Neuronal stem cell (in vitro differentiated cells): Measurements from ENCODE around the gene MS4A8.
"Not testable (repeated sequence)": the region's sequence is repeated elsewhere in the genome, so short reads cannot be mapped to it uniquely, and the experiment has no call there.

Experiments
- DNase-seq: peaks from one replicate; pipeline ENCODE4 v3.0.0-alpha.2; 2013; ENCODE audit warnings: low spot score
- H2AFZ ChIP-seq: one replicate; pipeline ENCODE4 v1.6.1; 2013; ENCODE audit warnings: mild to moderate bottlenecking, low read length, inconsistent platforms
- H2AK5ac ChIP-seq: 2 replicates; pipeline ENCODE4 v1.6.1; 2013; ENCODE audit warnings: low read depth, mild to moderate bottlenecking, inconsistent platforms, low read length, moderate library complexity, mixed read lengths
- H2BK120ac ChIP-seq: 2 replicates; pipeline ENCODE4 v1.6.1; 2013; ENCODE audit warnings: low read depth, mild to moderate bottlenecking, inconsistent platforms, low read length, moderate library complexity, mixed read lengths
- H2BK12ac ChIP-seq: one replicate; pipeline ENCODE4 v1.6.1; 2013; ENCODE audit warnings: low read length, inconsistent platforms
- H2BK15ac ChIP-seq: 2 replicates; pipeline ENCODE4 v1.6.1; 2013; ENCODE audit warnings: mild to moderate bottlenecking, low read length, inconsistent platforms, mixed read lengths
- H2BK5ac ChIP-seq: one replicate; pipeline ENCODE4 v1.6.1; 2013; ENCODE audit warnings: inconsistent platforms, mild to moderate bottlenecking, low read length, moderate library complexity
- H3K14ac ChIP-seq: one replicate; pipeline ENCODE4 v1.6.1; 2013; ENCODE audit warnings: low read length, inconsistent platforms
- H3K18ac ChIP-seq: 2 replicates; pipeline ENCODE4 v1.6.1; 2013; ENCODE audit warnings: low read length, inconsistent platforms
- H3K23ac ChIP-seq: 2 replicates; pipeline ENCODE4 v1.6.1; 2013; ENCODE audit warnings: low read depth, mild to moderate bottlenecking, mixed read lengths, low read length, inconsistent platforms; ENCODE audit not compliant: poor library complexity
- H3K27ac ChIP-seq: replicated peaks from 3 replicates; pipeline ENCODE4 v1.5.1; 2013; ENCODE audit warnings: low read length, inconsistent platforms
- H3K27me3 ChIP-seq, 3 experiments: 2 replicates each; pipeline ENCODE4 v1.6.1; 2013; ENCODE audit warnings: low read length in 3 of 3, mild to moderate bottlenecking in 2 of 3, inconsistent platforms in 1 of 3, low read depth in 1 of 3, mixed read lengths in 1 of 3, moderate library complexity in 1 of 3; ENCODE audit not compliant: control insufficient read depth in 3 of 3, insufficient read depth in 3 of 3
- H3K36me3 ChIP-seq, 2 donors: replicated peaks in 1 of 2; 2 replicates each; pipeline ENCODE4 v1.6.1; 2013; ENCODE audit warnings: low read length in 2 of 2; ENCODE audit not compliant: control insufficient read depth in 2 of 2, insufficient read depth in 2 of 2
- H3K4ac ChIP-seq: 2 replicates; pipeline ENCODE4 v1.6.1; 2013; ENCODE audit warnings: inconsistent platforms, mild to moderate bottlenecking, low read length, moderate library complexity
- H3K4me1 ChIP-seq, 2 donors: 1 replicate in 1 of 2; 2 replicates in 1 of 2; pipeline ENCODE4 v1.6.1; 2013; ENCODE audit warnings: low read length in 2 of 2, low read depth in 1 of 2; ENCODE audit not compliant: control insufficient read depth in 2 of 2, insufficient read depth in 1 of 2
- H3K4me2 ChIP-seq: one replicate; pipeline ENCODE4 v1.6.1; 2013; ENCODE audit warnings: mild to moderate bottlenecking, low read length, inconsistent platforms; ENCODE audit not compliant: insufficient read depth, poor library complexity, severe bottlenecking
- H3K4me3 ChIP-seq, 2 donors: 2 replicates each; pipeline ENCODE4 v1.5.1; 2013; ENCODE audit warnings: low read length in 2 of 2, mild to moderate bottlenecking in 2 of 2, inconsistent platforms in 1 of 2, moderate library complexity in 1 of 2
- H3K79me1 ChIP-seq: one replicate; pipeline ENCODE4 v1.6.1; 2013; ENCODE audit warnings: low read depth, mild to moderate bottlenecking, inconsistent platforms, low read length, moderate library complexity
- H3K9ac ChIP-seq: one replicate; pipeline ENCODE4 v1.6.1; 2013; ENCODE audit warnings: mild to moderate bottlenecking, low read depth, low read length, inconsistent platforms; ENCODE audit not compliant: poor library complexity
- H3K9me3 ChIP-seq, 2 donors: replicated peaks in 1 of 2; 2 replicates each; pipeline versions ENCODE3 to v1.6.1; 2013; ENCODE audit warnings: low read length in 2 of 2, mild to moderate bottlenecking in 2 of 2, inconsistent platforms in 1 of 2, low read depth in 1 of 2, mixed read lengths in 1 of 2, moderate library complexity in 1 of 2; ENCODE audit not compliant: control insufficient read depth in 2 of 2, insufficient read depth in 1 of 2
- H4K8ac ChIP-seq: one replicate; pipeline ENCODE4 v1.6.1; 2013; ENCODE audit warnings: low read depth, mild to moderate bottlenecking, inconsistent platforms, low read length, moderate library complexity
- H4K91ac ChIP-seq: one replicate; pipeline ENCODE4 v1.6.1; 2013; ENCODE audit warnings: low read length, low read depth, mild to moderate bottlenecking, inconsistent platforms; ENCODE audit not compliant: poor library complexity
- WGBS, 2 donors: extraction: QIAGEN DNeasy Blood & Tissue Kit; methylation state at CpG; one replicate each; pipeline ENCODE4 v1.1.7; 2013; ENCODE audit warnings: missing lambda C conversion rate in 2 of 2, mixed read lengths in 1 of 2; ENCODE audit not compliant: insufficient read length in 2 of 2, insufficient replicate concordance in 1 of 2; ENCODE audit errors: extremely low coverage in 2 of 2; 5-methylcytosine and 5-hydroxymethylcytosine counted together

MS4A8 gene

DNA sequence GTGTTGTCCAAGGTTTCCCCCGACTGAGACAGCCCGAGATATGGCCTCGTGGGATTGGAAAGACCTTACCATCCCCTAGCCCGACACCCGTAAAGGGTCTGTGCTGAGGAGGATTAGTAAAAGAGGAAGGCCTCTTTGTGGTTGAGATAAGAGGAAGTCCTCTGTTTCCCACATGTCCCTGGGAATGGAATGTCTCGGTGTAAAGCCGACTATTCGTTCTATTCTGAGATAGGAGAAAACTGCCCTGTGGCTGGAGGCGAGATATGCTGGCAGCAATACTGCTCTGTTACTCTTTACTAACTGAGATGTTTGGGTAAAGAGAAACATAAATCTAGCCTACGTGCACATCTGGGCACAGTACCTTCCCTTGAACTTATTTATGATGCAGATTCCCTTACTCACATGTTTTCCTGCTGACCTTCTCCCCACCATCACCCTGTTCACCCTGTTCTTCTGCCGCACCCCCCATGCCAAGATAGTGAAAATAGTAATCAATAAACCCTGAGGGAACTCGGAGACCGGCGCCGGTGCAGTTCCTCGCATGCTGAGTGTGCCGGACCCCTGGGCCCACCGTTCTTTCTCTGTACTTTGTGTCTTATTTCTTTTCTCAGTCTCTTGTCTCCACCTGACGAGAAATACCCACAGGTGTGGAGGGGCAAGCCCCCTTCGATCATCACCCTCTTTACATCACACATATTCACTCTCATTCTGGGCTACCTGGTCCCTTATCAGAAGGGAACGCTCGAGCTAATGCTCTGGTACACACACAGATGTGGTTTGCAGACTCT is 60.2 kb downstream of the MS4A8 start:
- not testable (repeated sequence) for H2BK15ac ChIP-seq, DNase-seq
- no CpG with 5 or more reads among the region's 22 CpGs for WGBS, 2 donors

DNA sequence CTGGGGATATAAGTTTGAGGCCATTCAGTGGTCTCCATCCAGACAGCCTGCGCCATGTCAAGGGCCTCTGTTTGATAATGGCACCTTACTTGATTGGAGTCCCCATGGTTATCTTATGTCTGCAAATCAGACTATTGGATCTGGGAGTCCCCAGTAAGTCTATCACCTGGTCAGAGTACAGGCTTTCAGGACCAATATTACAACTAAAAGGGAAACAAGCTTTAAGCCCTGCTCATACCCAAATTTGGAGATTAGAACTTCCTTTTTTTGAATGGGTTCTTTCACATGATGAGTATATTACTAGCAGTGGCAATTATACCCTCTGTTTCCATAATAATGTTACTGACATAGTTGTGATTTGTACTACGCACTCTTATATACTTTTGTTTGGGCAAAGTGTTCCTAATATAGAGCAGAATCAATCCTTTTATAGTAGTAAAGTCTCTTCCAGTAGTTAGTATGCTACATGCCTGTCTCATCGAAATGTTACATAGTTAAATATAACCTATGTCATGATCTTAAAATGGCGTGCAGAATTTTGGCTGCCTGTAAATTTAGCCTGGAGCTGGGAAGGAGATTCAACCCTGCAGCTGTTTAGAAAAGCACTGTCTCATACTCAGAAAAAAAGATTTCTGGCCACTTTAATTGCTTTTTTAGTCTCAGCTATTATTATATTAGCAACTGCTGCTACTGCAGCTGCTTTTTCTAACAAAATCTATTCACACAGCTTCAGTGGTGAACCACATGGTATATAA is 62.2 kb downstream of the MS4A8 start:
- H2BK120ac ChIP-seq: no peak overlapping the region
- no peaks in the 10 kb centered on the region for H3K36me3 ChIP-seq
- no peak overlapping the region for H4K8ac ChIP-seq
- no peak overlapping the region for H2AK5ac ChIP-seq
- H3K14ac ChIP-seq: no peak overlapping the region
- H3K4ac ChIP-seq: no peak overlapping the region
- DNase-seq: no peak
- no peak overlapping the region for H3K18ac ChIP-seq
- no peak overlapping the region for H2BK15ac ChIP-seq
- H2BK5ac ChIP-seq: no peak overlapping the region
- H2AFZ ChIP-seq: no peak overlapping the region
- no peak overlapping the region for H3K4me3 ChIP-seq
- H3K27me3 ChIP-seq: peaks cover 0 to 3% (median 2%) of the 10 kb centered on the region in 3 experiments
- H3K23ac ChIP-seq: no peak overlapping the region
- H3K27ac ChIP-seq: no peak overlapping the region
- no peak overlapping the region for H4K91ac ChIP-seq
- no CpG with 5 or more reads among the region's 4 CpGs for WGBS, 2 donors
- peaks cover 0 to 2% of the 10 kb centered on the region in 2 donors for H3K9me3 ChIP-seq
- H3K79me1 ChIP-seq: no peaks in the 10 kb centered on the region
- no peak overlapping the region for H3K4me2 ChIP-seq
- H3K4me1 ChIP-seq: peaks cover 0 to 2% of the 10 kb centered on the region in 2 donors
- no peak overlapping the region for H2BK12ac ChIP-seq
- no peak overlapping the region for H3K9ac ChIP-seq

More for the DNA sequence above, 60.2 kb downstream of the MS4A8 start:
- not testable (repeated sequence) for H3K79me1 ChIP-seq, H4K91ac ChIP-seq, H3K4ac ChIP-seq, H3K4me2 ChIP-seq, H3K27me3 ChIP-seq, H2BK120ac ChIP-seq, H3K14ac ChIP-seq, H2BK5ac ChIP-seq, H3K4me3 ChIP-seq, H2AK5ac ChIP-seq, H3K23ac ChIP-seq, H3K36me3 ChIP-seq, H3K4me1 ChIP-seq, H3K9me3 ChIP-seq, H3K9ac ChIP-seq, H2BK12ac ChIP-seq, H2AFZ ChIP-seq, H3K27ac ChIP-seq, H4K8ac ChIP-seq, H3K18ac ChIP-seq

DNA sequence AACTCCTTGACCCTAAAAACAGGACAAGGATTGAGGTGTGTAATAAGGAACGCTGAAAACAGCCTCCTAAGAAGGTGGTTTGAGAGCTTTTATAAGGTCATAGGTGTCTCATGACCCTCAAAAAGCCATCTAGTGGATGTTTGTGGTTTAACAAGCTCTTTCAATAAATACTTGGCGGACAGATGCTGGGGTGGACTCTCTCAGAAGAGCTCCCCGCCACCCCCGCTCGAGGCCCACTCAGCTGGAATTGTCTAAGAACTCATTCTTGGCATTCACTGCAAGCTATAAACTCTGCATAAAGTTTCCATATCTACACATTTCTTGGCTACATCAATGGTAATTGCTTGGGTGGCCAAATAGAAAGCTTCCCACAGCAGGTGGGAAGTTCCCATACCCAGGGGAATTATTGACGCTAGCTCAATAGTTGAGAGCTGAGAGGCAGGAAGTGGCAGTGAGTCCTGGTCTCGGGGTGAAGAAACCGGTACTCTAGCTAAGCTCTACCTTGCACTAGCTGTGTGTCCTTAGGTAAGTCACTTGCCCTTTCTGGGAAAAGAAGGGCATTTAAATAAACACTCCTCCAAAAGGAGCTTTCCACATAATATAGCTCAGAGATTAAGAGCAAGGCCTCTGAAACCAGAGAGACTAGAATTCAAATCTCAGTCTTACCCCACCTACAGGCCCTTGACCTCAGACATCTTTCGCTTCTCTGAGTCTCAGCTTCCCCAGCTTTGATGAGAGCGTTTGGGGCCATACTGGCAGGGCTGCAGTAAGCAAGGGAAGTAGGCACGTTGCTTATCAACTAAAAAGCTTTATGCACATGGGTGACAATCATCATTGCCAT is 63.7 kb downstream of the MS4A8 start:
- Histone ChIP-seq H3K23ac (no peak overlapping the region), H3K79me1 (no peaks in the 10 kb centered on the region), H3K9ac (no peak overlapping the region), H2BK15ac (no peak overlapping the region), H2BK120ac (no peak overlapping the region), H2AK5ac (no peak overlapping the region), H2BK12ac (no peak overlapping the region), H4K91ac (no peak overlapping the region), H3K14ac (no peak overlapping the region), H3K4me2 (no peak overlapping the region), H3K4me1 (peaks cover 0 to 2% of the 10 kb centered on the region in 2 donors), H3K27me3 (peaks cover 0 to 3% (median 0%) of the 10 kb centered on the region in 3 experiments), H2AFZ (no peak overlapping the region), H4K8ac (no peak overlapping the region), H3K9me3 (no peaks in the 10 kb centered on the region), H3K4me3 (no peak overlapping the region), H2BK5ac (no peak overlapping the region), H3K4ac (no peak overlapping the region), H3K27ac (no peak overlapping the region), H3K18ac (no peak overlapping the region), H3K36me3 (no peaks in the 10 kb centered on the region)
- WGBS, 2 donors: no CpG with 5 or more reads among the region's 11 CpGs
- DNase-seq: no peak
